Kidney epithelial cell (primary cell): ENCODE measurements around the gene LAMA5. TPM values are rescaled to one million over a fixed set of nuclear protein-coding genes. Genes with fewer than 3 reads are reported as not detected.

Source experiments
- DNase-seq: peaks from one replicate; pipeline ENCODE4 v3.0.0-alpha.2; 2010; ENCODE audit warnings: low read depth
- H3K27me3 ChIP-seq: 2 replicates; pipeline ENCODE4 v1.6.0; 2011; ENCODE audit warnings: low read length; ENCODE audit not compliant: control insufficient read depth, insufficient read depth
- H3K36me3 ChIP-seq: 2 replicates; pipeline ENCODE4 v1.5.1; 2011; ENCODE audit warnings: low read length; ENCODE audit not compliant: control insufficient read depth, insufficient read depth
- H3K4me3 ChIP-seq: 2 replicates; pipeline ENCODE4 v1.5.1; 2011; ENCODE audit warnings: low read depth, mild to moderate bottlenecking, control low read depth, low read length
- total RNA-seq: library from RNA; depleted of rRNA; stranded (reverse); fragments of >200 nt; gene quantifications from 2 replicates; pipeline ENCODE4 v1.2.3, GENCODE V29; 2015
- TF ChIP-seq, protein P1 (sequence below): IDR thresholded peaks from 2 replicates; pipeline ENCODE4 v1.5.1; 2011; ENCODE audit warnings: mild to moderate bottlenecking, moderate library complexity, low read length, control low read depth, inconsistent platforms; ENCODE audit not compliant: insufficient read depth, poor library complexity, severe bottlenecking

Gene LAMA5
- total RNA-seq, 1 donor from 2014 or later: 359 TPM

GRCh38 chr20:62393830-62394229 is 26.7 kb upstream of the LAMA5 start:
- no peak for DNase-seq
- peaks cover 1% of the 10 kb centered on the region for H3K36me3 ChIP-seq
- TF ChIP-seq, protein P1, sequence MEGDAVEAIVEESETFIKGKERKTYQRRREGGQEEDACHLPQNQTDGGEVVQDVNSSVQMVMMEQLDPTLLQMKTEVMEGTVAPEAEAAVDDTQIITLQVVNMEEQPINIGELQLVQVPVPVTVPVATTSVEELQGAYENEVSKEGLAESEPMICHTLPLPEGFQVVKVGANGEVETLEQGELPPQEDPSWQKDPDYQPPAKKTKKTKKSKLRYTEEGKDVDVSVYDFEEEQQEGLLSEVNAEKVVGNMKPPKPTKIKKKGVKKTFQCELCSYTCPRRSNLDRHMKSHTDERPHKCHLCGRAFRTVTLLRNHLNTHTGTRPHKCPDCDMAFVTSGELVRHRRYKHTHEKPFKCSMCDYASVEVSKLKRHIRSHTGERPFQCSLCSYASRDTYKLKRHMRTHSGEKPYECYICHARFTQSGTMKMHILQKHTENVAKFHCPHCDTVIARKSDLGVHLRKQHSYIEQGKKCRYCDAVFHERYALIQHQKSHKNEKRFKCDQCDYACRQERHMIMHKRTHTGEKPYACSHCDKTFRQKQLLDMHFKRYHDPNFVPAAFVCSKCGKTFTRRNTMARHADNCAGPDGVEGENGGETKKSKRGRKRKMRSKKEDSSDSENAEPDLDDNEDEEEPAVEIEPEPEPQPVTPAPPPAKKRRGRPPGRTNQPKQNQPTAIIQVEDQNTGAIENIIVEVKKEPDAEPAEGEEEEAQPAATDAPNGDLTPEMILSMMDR: no peak
- no peak overlapping the region for H3K4me3 ChIP-seq
- H3K27me3 ChIP-seq: no peaks in the 10 kb centered on the region

- TF ChIP-seq, protein P1: no peak
- peaks cover 1% of the 10 kb centered on the region for H3K36me3 ChIP-seq
- no peaks in the 10 kb centered on the region for H3K27me3 ChIP-seq
- no peak for DNase-seq
- H3K4me3 ChIP-seq: no peak overlapping the region
Observed at GRCh38 chr20:62393335-62393665, 26.2 kb upstream of the LAMA5 start.

DNA sequence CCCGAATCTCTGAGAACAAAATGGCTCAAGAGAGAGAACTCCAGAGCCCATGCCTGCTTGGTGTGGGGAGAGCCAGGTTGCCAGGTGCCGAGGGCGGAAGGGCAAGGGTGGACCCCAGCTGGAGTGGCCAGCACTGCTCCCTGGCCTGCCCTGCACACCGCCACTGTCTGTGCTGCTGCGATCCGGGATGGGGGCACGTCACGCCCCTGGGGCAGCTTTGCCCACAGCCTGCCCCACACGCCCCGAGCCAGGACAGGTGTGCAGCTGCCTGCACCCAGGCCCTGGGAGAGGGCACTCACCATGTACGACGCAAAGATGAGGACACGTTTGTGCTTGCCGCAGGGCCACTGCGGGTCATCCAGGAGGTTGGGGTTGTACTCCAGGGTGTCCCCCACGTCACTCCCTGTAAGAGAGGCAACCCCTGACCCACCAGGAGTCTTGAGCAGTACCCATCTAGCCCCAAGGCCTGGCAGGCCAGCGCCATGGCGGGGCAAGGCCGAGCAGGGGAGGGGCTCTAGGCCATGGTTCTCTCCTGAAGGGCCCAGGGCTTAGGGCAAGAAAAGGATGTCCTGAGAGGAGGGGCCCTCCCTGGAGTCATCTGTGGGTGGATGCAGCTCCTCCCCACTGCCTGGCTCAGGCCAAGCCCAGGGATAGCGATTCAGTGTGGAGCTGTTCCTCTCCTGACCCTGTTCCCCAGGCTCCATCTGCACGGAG is 25.7 kb upstream of the LAMA5 start:
- no peaks in the 10 kb centered on the region for H3K27me3 ChIP-seq
- no peak overlapping the region for H3K4me3 ChIP-seq
- DNase-seq: no peak
- peaks cover 1% of the 10 kb centered on the region for H3K36me3 ChIP-seq
- TF ChIP-seq, protein P1: no peak

DNA sequence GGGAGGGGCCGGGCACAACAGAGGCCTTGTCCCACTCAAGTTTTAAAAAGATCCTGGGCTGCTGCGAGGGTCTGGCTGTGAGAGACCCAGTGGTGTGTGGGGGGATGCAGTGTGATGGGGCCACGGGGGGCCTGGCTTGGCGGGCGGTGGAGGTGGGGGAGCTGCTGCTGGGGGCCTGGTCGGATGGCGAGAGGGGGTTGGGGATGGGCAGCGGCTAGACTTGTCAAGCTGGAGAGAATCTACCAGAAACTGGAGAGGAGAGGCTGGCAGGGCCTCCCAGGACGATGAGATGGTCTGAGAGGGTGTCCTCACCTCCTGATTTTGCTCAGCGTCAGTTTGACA is 24.9 kb upstream of the LAMA5 start:
- TF ChIP-seq, protein P1: no peak
- Histone ChIP-seq H3K4me3 (no peak overlapping the region), H3K36me3 (peaks cover 1% of the 10 kb centered on the region), H3K27me3 (no peaks in the 10 kb centered on the region)
- DNase-seq: no peak

DNA sequence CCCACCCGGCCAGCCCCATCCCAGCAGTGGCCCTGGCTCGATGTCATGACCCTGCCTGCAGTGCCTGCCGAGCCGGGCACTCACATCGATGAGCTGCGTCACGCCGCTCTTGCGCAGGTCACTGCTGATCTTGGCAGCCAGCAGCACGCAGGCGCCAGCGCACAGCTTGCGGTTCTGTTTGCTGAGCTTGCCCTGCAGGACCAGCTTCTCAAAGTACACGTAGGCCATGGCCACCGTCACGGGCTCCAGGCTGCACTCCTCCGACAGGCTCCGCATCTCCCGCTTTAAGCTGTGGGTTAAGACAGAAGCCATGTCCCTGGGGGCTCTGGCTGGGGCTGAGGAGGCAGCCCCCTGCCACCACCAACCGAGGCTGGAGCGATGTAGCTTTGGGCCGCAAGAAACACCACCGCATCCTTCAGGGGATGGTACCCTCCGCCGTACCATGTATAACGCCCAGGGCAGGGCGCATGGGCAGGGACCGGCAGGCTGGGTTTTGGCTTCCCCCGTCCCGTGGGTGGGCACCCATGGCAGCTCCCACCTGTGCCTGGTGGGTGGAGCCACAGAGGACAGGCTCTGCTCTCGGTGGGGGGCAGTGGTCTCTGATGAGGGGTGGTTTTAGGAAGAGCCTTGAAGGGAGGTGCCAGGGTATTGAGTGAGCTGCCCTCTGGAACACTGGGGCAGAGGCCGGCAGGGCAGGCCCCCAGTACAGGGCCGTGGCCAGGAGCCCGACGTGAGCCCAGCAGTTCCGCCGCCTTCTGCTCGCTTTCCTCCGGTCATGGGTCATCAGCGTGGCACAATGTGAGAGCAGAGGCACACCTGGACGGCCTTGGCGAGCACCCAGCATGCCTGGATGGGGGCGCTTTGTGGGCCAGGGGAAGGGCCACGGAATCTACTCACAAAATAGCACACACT is 24.3 kb upstream of the LAMA5 start:
- Histone ChIP-seq H3K4me3 (no peak overlapping the region), H3K27me3 (no peaks in the 10 kb centered on the region), H3K36me3 (peaks cover 1% of the 10 kb centered on the region)
- TF ChIP-seq, protein P1: no peak
- DNase-seq: no peak
